Spleen (tissue), 7 donors: Measurements from ENCODE around the gene MAJIN.

Experiments used
- CTCF ChIP-seq, 11 experiments: fragments of 200-600 bp in 7 of 11; fragments of 450-650 bp in 4 of 11; sonication (generic) in 4 of 11; IDR thresholded peaks in 8 of 11; conservative IDR thresholded peaks in 3 of 11; 1 replicate in 7 of 11; 2 replicates in 4 of 11; pipeline versions ENCODE4 v1.4.0 to v1.8.0; 2016 to 2021; ENCODE audit warnings: antibody characterized with exemption in 11 of 11, inconsistent platforms in 4 of 11, mild to moderate bottlenecking in 1 of 11
- POLR2A ChIP-seq, 3 donors: fragments of 450-650 bp; IDR thresholded peaks; one replicate each; pipeline ENCODE4 v1.5.1; 2017; ENCODE audit warnings: antibody characterized with exemption in 3 of 3, mild to moderate bottlenecking in 1 of 3
- donor health status: DM: no; HTN: no; CAD: no; lungs with moderate emphysema.
- donor health status: DM: no; HTN: no; CAD: no.
- donor health status: DM: no; HTN: no; CAD: no.

DNA sequence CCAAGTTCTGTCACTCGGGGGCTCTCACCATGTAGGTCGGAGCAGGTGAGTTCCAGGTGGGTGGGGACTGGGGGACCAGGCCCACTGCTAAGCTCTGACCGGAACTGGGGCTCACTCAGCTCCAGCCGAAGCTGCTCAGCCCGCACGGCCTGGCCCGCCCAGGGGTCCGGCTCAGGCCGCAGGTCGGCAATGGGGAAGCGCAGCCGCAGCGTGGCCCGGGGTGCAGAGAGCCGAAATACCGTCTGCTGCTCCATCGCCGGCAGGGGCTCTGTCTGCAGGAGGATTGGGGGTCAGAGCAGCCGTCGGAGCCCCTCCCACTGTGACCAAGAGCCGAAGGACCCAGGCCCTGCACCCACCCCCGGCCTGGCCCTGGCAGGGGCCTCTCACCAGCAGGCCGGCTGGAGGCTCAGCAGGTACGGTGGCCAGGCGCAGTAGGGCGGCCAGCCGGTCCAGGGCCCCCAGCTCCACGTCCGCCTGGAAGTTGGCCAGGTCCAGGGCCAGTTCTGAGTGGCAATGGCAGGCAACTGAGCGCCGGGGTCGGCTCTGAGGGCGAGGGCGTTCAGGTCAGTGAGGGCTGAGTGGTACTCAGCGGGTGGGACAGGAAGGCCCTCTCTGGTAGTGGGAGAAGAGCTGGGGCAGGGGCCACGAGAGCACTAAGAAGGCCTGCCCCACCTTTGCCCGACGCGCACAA lies 62.1 kb downstream of the MAJIN start:
- TF ChIP-seq POLR2A (IDR thresholded peaks at IDR 0.05), result no peak
- no peak for TF ChIP-seq CTCF (IDR thresholded peaks at IDR 0.05 in 8 of 11, conservative IDR thresholded peaks at IDR 0.05 in 3 of 11)
